H1 (cell line): ENCODE results near the gene YIF1A. TPM values are rescaled to one million over a fixed set of nuclear protein-coding genes. Genes with fewer than 3 reads are reported as not detected.

Source experiments
- CTCF ChIA-PET: fragments of 300-600 bp; sonication (Branson Sonifier 250); formaldehyde crosslinking; loops from one replicate; lab custom pipeline; 2021; ENCODE audit not compliant: partially characterized antibody; lab: Charles Lee
- POLR2A ChIA-PET: fragments of 300-600 bp; sonication (Branson Sonifier 250); formaldehyde crosslinking; loops from one replicate; lab custom pipeline; 2021; ENCODE audit warnings: inconsistent platforms; ENCODE audit not compliant: partially characterized antibody; lab: Charles Lee
- DNase-seq, 2 experiments: peaks; one replicate each; pipeline versions ENCODE4 v3.0.0 to v3.0.0-alpha.2; 2010 to 2022; ENCODE audit warnings: low spot score in 2 of 2, low read depth in 1 of 2, mixed read lengths in 1 of 2
- FAIRE-seq: peaks from 2 replicates; lab custom pipeline; 2011; peaks lifted over from hg19 to GRCh38; lab: Jason Lieb, UNC
- H2AFZ ChIP-seq: 2 replicates; pipeline ENCODE4 v1.8.1; 2012; ENCODE audit warnings: low read length, inconsistent platforms
- H2AK5ac ChIP-seq: 2 replicates; pipeline ENCODE4 v1.6.1; 2013; ENCODE audit warnings: low read depth, low read length
- H2BK120ac ChIP-seq: replicated peaks from 2 replicates; pipeline ENCODE3; 2013; ENCODE audit warnings: low read depth, low read length, inconsistent platforms
- H2BK12ac ChIP-seq: 2 replicates; pipeline ENCODE4 v1.6.1; 2013; ENCODE audit warnings: low read depth, low read length
- H2BK15ac ChIP-seq: 2 replicates; pipeline ENCODE4 v1.6.1; 2013; ENCODE audit warnings: low read length
- H2BK20ac ChIP-seq: 2 replicates; pipeline ENCODE4 v1.6.1; 2013; ENCODE audit warnings: low read length
- H2BK5ac ChIP-seq: 2 replicates; pipeline ENCODE4 v1.6.1; 2013; ENCODE audit warnings: low read depth, low read length
- H3K14ac ChIP-seq: 2 replicates; pipeline ENCODE4 v1.6.1; 2013; ENCODE audit warnings: inconsistent platforms; ENCODE audit not compliant: insufficient read length
- H3K18ac ChIP-seq: 2 replicates; pipeline ENCODE4 v1.6.1; 2013; ENCODE audit warnings: low read length; ENCODE audit errors: extremely low read depth
- H3K23ac ChIP-seq: 2 replicates; pipeline ENCODE4 v1.6.1; 2013; ENCODE audit warnings: inconsistent platforms; ENCODE audit not compliant: insufficient read length
- H3K23me2 ChIP-seq: 2 replicates; pipeline ENCODE4 v1.6.1; 2013; ENCODE audit warnings: low read depth, low read length
- H3K27ac ChIP-seq: 2 replicates; pipeline ENCODE4 v1.6.1; 2011; ENCODE audit warnings: low read depth, low read length, inconsistent platforms
- H3K27me3 ChIP-seq, 4 experiments: replicated peaks in 1 of 4; 1 replicate in 1 of 4; 2 replicates in 3 of 4; pipeline versions ENCODE4 v1.6.1 to v1.8.1; 2011 to 2013; ENCODE audit warnings: low read length in 3 of 4, mild to moderate bottlenecking in 3 of 4, inconsistent platforms in 2 of 4, mixed read lengths in 2 of 4, moderate library complexity in 1 of 4; ENCODE audit not compliant: control insufficient read depth in 3 of 4, insufficient read depth in 3 of 4; ENCODE audit errors: extremely low read depth in 1 of 4
- H3K36me3 ChIP-seq, 4 experiments: 2 replicates each; pipeline versions ENCODE4 v1.6.1 to v1.8.1; 2011 to 2013; ENCODE audit warnings: mild to moderate bottlenecking in 4 of 4, low read length in 3 of 4, moderate library complexity in 2 of 4, control low read depth in 1 of 4, inconsistent platforms in 1 of 4; ENCODE audit not compliant: insufficient read depth in 4 of 4, control insufficient read depth in 2 of 4
- H3K4ac ChIP-seq: replicated peaks from 2 replicates; pipeline ENCODE3; 2013; ENCODE audit warnings: low read length, low read depth, mixed read lengths, inconsistent platforms; ENCODE audit not compliant: insufficient read length
- H3K4me1 ChIP-seq, 4 experiments: replicated peaks in 1 of 4; 1 replicate in 1 of 4; 2 replicates in 3 of 4; pipeline versions ENCODE4 v1.6.1 to v1.8.1; 2011 to 2013; ENCODE audit warnings: low read length in 3 of 4, inconsistent platforms in 2 of 4, mixed read lengths in 1 of 4; ENCODE audit not compliant: insufficient read depth in 4 of 4, control insufficient read depth in 3 of 4
- H3K4me2 ChIP-seq, 2 experiments: 2 replicates each; pipeline versions ENCODE4 v1.6.1 to v1.8.1; 2011 to 2013; ENCODE audit warnings: low read depth in 2 of 2, low read length in 2 of 2, control low read depth in 1 of 2, inconsistent platforms in 1 of 2, mild to moderate bottlenecking in 1 of 2; ENCODE audit not compliant: insufficient read depth in 1 of 2
- H3K4me3 ChIP-seq, 4 experiments: fragments of 200-600, 300-600 bp in 1 of 4; sonication (generic), shearing (Covaris generic), sonication (Bioruptor Twin) in 1 of 4; 2 replicates each; pipeline versions ENCODE4 v1.5.1 to v1.8.1; 2011 to 2016; ENCODE audit warnings: low read length in 4 of 4, low read depth in 3 of 4, control low read depth in 2 of 4, inconsistent platforms in 2 of 4, mild to moderate bottlenecking in 2 of 4, mixed read lengths in 1 of 4, moderate library complexity in 1 of 4; ENCODE audit not compliant: insufficient read depth in 2 of 4; ENCODE audit errors: extremely low read depth in 1 of 4
- H3K56ac ChIP-seq: replicated peaks from 2 replicates; pipeline ENCODE3; 2013; ENCODE audit warnings: low read depth, mild to moderate bottlenecking, mixed read lengths, low read length, inconsistent platforms; ENCODE audit not compliant: insufficient read length
- H3K79me1 ChIP-seq: 2 replicates; pipeline ENCODE4 v1.6.1; 2013; ENCODE audit warnings: low read depth, low read length, control low read depth
- H3K79me2 ChIP-seq, 2 experiments: 2 replicates each; pipeline versions ENCODE4 v1.6.1 to v1.8.1; 2012 to 2013; ENCODE audit warnings: low read length in 2 of 2, mild to moderate bottlenecking in 2 of 2, inconsistent platforms in 1 of 2; ENCODE audit not compliant: insufficient read depth in 2 of 2, control insufficient read depth in 1 of 2
- H3K9ac ChIP-seq, 4 experiments: replicated peaks in 1 of 4; 1 replicate in 1 of 4; 2 replicates in 3 of 4; pipeline versions ENCODE4 v1.6.1 to v1.8.1; 2011 to 2013; ENCODE audit warnings: low read depth in 3 of 4, low read length in 3 of 4, control low read depth in 2 of 4, mild to moderate bottlenecking in 2 of 4, moderate library complexity in 2 of 4, inconsistent platforms in 1 of 4; ENCODE audit errors: extremely low read depth in 1 of 4
- H3K9me3 ChIP-seq, 2 experiments: 2 replicates each; pipeline versions ENCODE4 v1.6.1 to v1.8.1; 2012 to 2013; ENCODE audit warnings: mild to moderate bottlenecking in 2 of 2, moderate library complexity in 2 of 2, control low read depth in 1 of 2, inconsistent platforms in 1 of 2, low read depth in 1 of 2, low read length in 1 of 2, mixed read lengths in 1 of 2; ENCODE audit not compliant: insufficient read depth in 2 of 2
- H4K20me1 ChIP-seq, 2 experiments: replicated peaks in 1 of 2; 2 replicates each; pipeline versions ENCODE3 to v1.8.1; 2011 to 2013; ENCODE audit warnings: inconsistent platforms in 2 of 2, low read length in 2 of 2, mild to moderate bottlenecking in 1 of 2; ENCODE audit not compliant: insufficient read depth in 2 of 2, control insufficient read depth in 1 of 2
- H4K5ac ChIP-seq: 2 replicates; pipeline ENCODE4 v1.6.1; 2013; ENCODE audit warnings: low read length, low read depth, mixed read lengths, inconsistent platforms; ENCODE audit not compliant: insufficient read length
- H4K8ac ChIP-seq: 2 replicates; pipeline ENCODE4 v1.8.0; 2013; ENCODE audit warnings: mild to moderate bottlenecking, moderate library complexity, low read length, inconsistent platforms; ENCODE audit not compliant: insufficient read depth; ENCODE audit errors: extremely low read depth
- H4K91ac ChIP-seq: replicated peaks from 2 replicates; pipeline ENCODE3; 2013; ENCODE audit warnings: low read length, mixed read lengths, inconsistent platforms; ENCODE audit not compliant: insufficient read length
- EGR1 ChIP-seq: IDR thresholded peaks from 2 replicates; pipeline ENCODE4 v1.6.1; 2011; ENCODE audit warnings: low read depth, low read length, borderline replicate concordance
- GTF2F1 ChIP-seq: IDR thresholded peaks from 2 replicates; pipeline ENCODE4 v1.6.1; 2012; ENCODE audit warnings: low read depth, low read length, improper control_type of control experiment, borderline replicate concordance
- HDAC6 ChIP-seq: IDR thresholded peaks from one replicate; pipeline ENCODE4 v1.7.1; 2012; ENCODE audit warnings: low read depth, mild to moderate bottlenecking, inconsistent platforms, low read length, moderate library complexity
- JUND ChIP-seq: IDR thresholded peaks from 2 replicates; pipeline ENCODE4 v1.6.1; 2011; ENCODE audit warnings: mild to moderate bottlenecking, improper control_type of control experiment, low read length
- MAFK ChIP-seq: IDR thresholded peaks from 2 replicates; pipeline ENCODE4 v1.6.1; 2012; ENCODE audit warnings: low read depth, mild to moderate bottlenecking, improper control_type of control experiment, low read length
- NANOG ChIP-seq: IDR thresholded peaks from 2 replicates; pipeline ENCODE4 v1.6.1; 2011; ENCODE audit warnings: low read length, low read depth, mild to moderate bottlenecking, inconsistent platforms; ENCODE audit not compliant: insufficient read depth, poor library complexity, severe bottlenecking
- RAD21 ChIP-seq, 2 experiments: IDR thresholded peaks in 1 of 2; conservative IDR thresholded peaks in 1 of 2; 2 replicates each; pipeline ENCODE4 v1.6.1; 2011; ENCODE audit warnings: low read depth in 2 of 2, low read length in 2 of 2, improper control_type of control experiment in 1 of 2, inconsistent platforms in 1 of 2, mild to moderate bottlenecking in 1 of 2, moderate library complexity in 1 of 2
- SP1 ChIP-seq: IDR thresholded peaks from 2 replicates; pipeline ENCODE4 v1.6.1; 2011; ENCODE audit warnings: low read depth, low read length
- SP4 ChIP-seq: IDR thresholded peaks from 2 replicates; pipeline ENCODE4 v1.6.1; 2012; ENCODE audit warnings: low read length, inconsistent platforms
- SRF ChIP-seq: IDR thresholded peaks from 2 replicates; pipeline ENCODE4 v1.6.1; 2011; ENCODE audit warnings: mild to moderate bottlenecking, low read depth, low read length, moderate library complexity
- SUZ12 ChIP-seq: fragments of 200-600 bp; sonication (generic); IDR thresholded peaks from 2 replicates; pipeline ENCODE4 v1.6.1; 2012; ENCODE audit warnings: mild to moderate bottlenecking, inconsistent platforms, low read length, moderate library complexity, mixed read lengths
- TAF1 ChIP-seq: IDR thresholded peaks from 2 replicates; pipeline ENCODE4 v1.6.1; 2011; ENCODE audit warnings: mild to moderate bottlenecking, low read depth, low read length
- USF2 ChIP-seq: IDR thresholded peaks from 2 replicates; pipeline ENCODE4 v1.6.1; 2011; ENCODE audit warnings: low read length, improper control_type of control experiment
- WGBS, 2 experiments: shearing (Covaris generic) in 1 of 2; methylation state at CpG; one replicate each; pipeline versions ENCODE4 v1.1.6 to v1.1.7; 2013 to 2015; ENCODE audit warnings: low lambda C conversion rate in 2 of 2, mixed read lengths in 2 of 2, inconsistent platforms in 1 of 2, low coverage in 1 of 2, missing lambda C conversion rate in 1 of 2; ENCODE audit not compliant: insufficient replicate concordance in 2 of 2, insufficient coverage in 1 of 2, insufficient read length in 1 of 2; ENCODE audit errors: extremely low coverage in 1 of 2, missing lambda C conversion rate in 1 of 2; 5-methylcytosine and 5-hydroxymethylcytosine counted together
- polyA plus RNA-seq, 7 experiments: library from polyadenylated mRNA; depleted of rRNA in 3 of 7; stranded (reverse) in 5 of 7; unstranded in 2 of 7; fragments of >200 nt in 5 of 7; fragments of 200-250 nt in 2 of 7; gene quantifications; 1 replicate in 5 of 7; 2 replicates in 1 of 7; 4 replicates in 1 of 7; pipeline versions ENCODE4 v1.2.1 to v1.2.3, GENCODE V29; 2011 to 2013; ENCODE audit warnings: missing spikeins in 2 of 7, mixed read lengths in 2 of 7
- total RNA-seq: library from RNA; stranded (reverse); fragmentation: NEBNext Ultra II Directional; extraction: Animal tissue kit (Norgen Biotek cat#: 25700); gene quantifications from 2 replicates; pipeline ENCODE4 v1.2.1, GENCODE V29; 2021

Gene YIF1A
- total and polyA plus RNA-seq, 2 of the 8 experiments (the other 6 are each of a cell fraction or from before 2014, with no cell fraction given) = 70.1 to 178 TPM

GRCh38 chr11:66321606-66322005 lies 32.7 kb upstream of the YIF1A start:
- Histone ChIP-seq H3K4me1 (peaks cover 9 to 23% (median 18%) of the 10 kb centered on the region in 4 experiments), H3K79me2 (no peaks in the 10 kb centered on the region), H3K27me3 (peaks cover 0 to 5% (median 0%) of the 10 kb centered on the region in 4 experiments; a peak in 3 of 7 replicates), H2BK15ac (0 out of 2 replicates have a peak overlapping the region, but pooled peaks have one; percentile 12), H2BK120ac (no peak overlapping the region), H3K9ac (no peak overlapping the region), H3K27ac (no peak overlapping the region), H3K4ac (no peak overlapping the region), H3K4me3 (no peak overlapping the region), H3K18ac (no peak overlapping the region), H3K14ac (no peak overlapping the region), H3K56ac (no peak overlapping the region), H2BK5ac (no peak overlapping the region), H2BK20ac (no peak overlapping the region), H3K23me2 (peaks cover 3% of the 10 kb centered on the region; the same call in 1 of the 2 replicates), H4K91ac (no peak overlapping the region), H2AFZ (no peak overlapping the region), H4K20me1 (no peaks in the 10 kb centered on the region), H3K9me3 (no peaks in the 10 kb centered on the region), H2BK12ac (no peak overlapping the region), H3K36me3 (no peaks in the 10 kb centered on the region), H4K5ac (no peak overlapping the region), H2AK5ac (no peak overlapping the region), H3K79me1 (no peaks in the 10 kb centered on the region), H3K23ac (no peak overlapping the region), H4K8ac (no peak overlapping the region), H3K4me2 (no peak overlapping the region)
- FAIRE-seq (no peak), DNase-seq (no peak)
- ChIA-PET CTCF (interaction anchor here (0.6 to 2.0 kb wide), 20 partner anchors 9 to 99 kb away, joined by 3 to 48 read pairs (median 5); partner anchors contain the start of genes NPAS4, RIN1, TMEM151A and YIF1A), POLR2A (interaction anchor here (0.6 to 1.5 kb wide), 6 partner anchors 9 to 39 kb away, joined by 3 to 7 read pairs (median 3); partner anchors contain the start of genes B4GAT1, BRMS1 and RIN1)
- whole genome bisulfite sequencing, 2 experiments = 88% methylated on average over 4 of the region's 4 CpGs; no CpG with 5 or more reads in 1 of the 2 experiments
- TF ChIP-seq NANOG = no peak
- no peak for TF ChIP-seq MAFK
- no peak for TF ChIP-seq GTF2F1
- TF ChIP-seq SP4 = no peak
- TF ChIP-seq SUZ12 = no peak
- TF ChIP-seq SRF = no peak
- no peak for TF ChIP-seq JUND
- no peak for TF ChIP-seq EGR1
- no peak for TF ChIP-seq RAD21 (IDR thresholded peaks at IDR 0.05 in 1 of 2, conservative IDR thresholded peaks at IDR 0.05 in 1 of 2; ENCODE audit: low read depth in 2 of 2, low read length in 2 of 2)
- no peak for TF ChIP-seq SP1
- TF ChIP-seq USF2 = no peak
- TF ChIP-seq HDAC6 = no peak
- no peak for TF ChIP-seq TAF1
